ENCODE measurements around the gene TRIP10. TPM values are rescaled to one million over a fixed set of nuclear protein-coding genes. Genes with fewer than 3 reads are reported as not detected.

The TRIP10 gene
- total and polyA plus RNA-seq, 10 of the 15 experiments (the other 5 are each of a cell fraction or from before 2014, with no cell fraction given) = 0.79 to 54.5 (median 32.5) TPM

GRCh38 chr19:6697291-6697690 lies 42.2 kb upstream of the TRIP10 start (continued):
- TF ChIP-seq ZNF592 (IDR thresholded peaks at IDR 0.05) (no peak), IKZF1 (conservative IDR thresholded peaks at IDR 0.05) (no peak), STAT1 (conservative IDR thresholded peaks at IDR 0.05) (no peak), CEBPB (IDR thresholded peaks at IDR 0.05; ENCODE audit: borderline replicate concordance in 1 of 2, low read depth in 2 of 2, low read length in 2 of 2) (no peak), ZBTB33 (IDR thresholded peaks at IDR 0.05) (no peak), RAD21 (IDR thresholded peaks at IDR 0.05; ENCODE audit: insufficient read depth, low read depth, low read length) (no peak), RCOR1 (conservative IDR thresholded peaks at IDR 0.05; ENCODE audit: low read depth, low read length) (no peak), RBBP5 (conservative IDR thresholded peaks at IDR 0.05) (no peak), ZZZ3 (IDR thresholded peaks at IDR 0.05; ENCODE audit: control insufficient read depth, insufficient read length, low read depth) (no peak)

Data from GM12878 (cell line).